ENCODE results near the gene PERM1.

- TF ChIP-seq LBX2 (CRISPR knock-in tag; IDR thresholded peaks at IDR 0.05; ENCODE audit: borderline replicate concordance): no peak
- TF ChIP-seq ZKSCAN8 (CRISPR knock-in tag; IDR thresholded peaks at IDR 0.05; ENCODE audit: borderline replicate concordance): no peak
- no peak for TF ChIP-seq USF2 (IDR thresholded peaks at IDR 0.05; ENCODE audit: low read depth, low read length)
- TF ChIP-seq USF2 (CRISPR knock-in tag; IDR thresholded peaks at IDR 0.05; ENCODE audit: borderline replicate concordance): no peak
- TF ChIP-seq CBX5 (CRISPR knock-in tag; IDR thresholded peaks at IDR 0.05; ENCODE audit: borderline replicate concordance): no peak
Observed at GRCh38 chr1:1024149-1024770, 42.4 kb upstream of the PERM1 start.
